SU-DHL-6 (cell line): Measurements from ENCODE around the gene EVC.

ENCODE experiments used
- H2AFZ ChIP-seq: fragments of 200-600 bp; sonication (generic); 2 replicates; pipeline ENCODE4 v1.6.1; 2014; ENCODE audit warnings: low read depth, mild to moderate bottlenecking, moderate library complexity, mixed read lengths, antibody characterized with exemption, low read length; ENCODE audit not compliant: severe bottlenecking
- H3F3A ChIP-seq: fragments of 200-600 bp; shearing (Covaris generic); 2 replicates; pipeline ENCODE4 v1.6.0; 2016; ENCODE audit warnings: antibody characterized with exemption, mild to moderate bottlenecking; ENCODE audit not compliant: insufficient read depth
- H3K27ac ChIP-seq: fragments of 200-600 bp; sonication (generic); 2 replicates; pipeline ENCODE4 v1.5.1; 2016; ENCODE audit warnings: low read depth, mild to moderate bottlenecking, low read length, moderate library complexity, mixed read lengths
- H3K27me3 ChIP-seq: fragments of 200-600 bp; sonication (generic), shearing (Covaris generic); 2 replicates; pipeline ENCODE4 v1.6.0; 2014; ENCODE audit warnings: mild to moderate bottlenecking, low read length
- H3K36me3 ChIP-seq: fragments of 200-600 bp; sonication (generic); 2 replicates; pipeline ENCODE4 v1.6.1; 2014; ENCODE audit warnings: mild to moderate bottlenecking, low read length, mixed read lengths
- H3K4me2 ChIP-seq: fragments of 300-600, 200-600 bp; shearing (Covaris generic), sonication (generic); 2 replicates; pipeline ENCODE4 v1.6.0; 2014; ENCODE audit warnings: low read length, low read depth, mild to moderate bottlenecking; ENCODE audit not compliant: poor library complexity, severe bottlenecking
- H3K4me3 ChIP-seq: fragments of 200-600 bp; sonication (generic); 2 replicates; pipeline ENCODE4 v1.5.1; 2014; ENCODE audit warnings: antibody characterized with exemption, low read length, mild to moderate bottlenecking, mixed read lengths; ENCODE audit not compliant: insufficient read depth, poor library complexity, severe bottlenecking
- H3K79me2 ChIP-seq: fragments of 200-600 bp; sonication (generic); 2 replicates; pipeline ENCODE4 v1.6.1; 2014; ENCODE audit warnings: mild to moderate bottlenecking, low read length, moderate library complexity; ENCODE audit not compliant: insufficient read depth
- H3K9ac ChIP-seq: fragments of 200-600 bp; sonication (generic); 2 replicates; pipeline ENCODE4 v1.7.0; 2014; ENCODE audit warnings: mild to moderate bottlenecking, low read length
- H3K9me2 ChIP-seq: fragments of 200-600 bp; sonication (generic); replicated peaks from 2 replicates; pipeline ENCODE4 v1.6.1; 2014; ENCODE audit warnings: low read length; ENCODE audit not compliant: insufficient read depth
- H3K9me3 ChIP-seq: fragments of 200-600 bp; sonication (generic); 2 replicates; pipeline ENCODE4 v1.6.1; 2014; ENCODE audit warnings: low read length, mixed read lengths; ENCODE audit not compliant: insufficient read depth
- H4K20me1 ChIP-seq: fragments of 200-600 bp; sonication (generic); 2 replicates; pipeline ENCODE4 v1.6.1; 2014; ENCODE audit warnings: low read depth, mild to moderate bottlenecking, antibody characterized with exemption, low read length, moderate library complexity, mixed read lengths
- CTCF ChIP-seq: fragments of 200-600 bp; sonication (generic); IDR thresholded peaks from one replicate; pipeline ENCODE4 v1.5.1; 2017; ENCODE audit warnings: antibody characterized with exemption, mild to moderate bottlenecking, low read length, moderate library complexity; ENCODE audit not compliant: insufficient read depth, poor library complexity, severe bottlenecking
- EZH2phosphoT487 ChIP-seq: fragments of 200-600 bp; sonication (generic), shearing (Covaris generic); conservative IDR thresholded peaks from 2 replicates; pipeline ENCODE4 v1.6.1; 2018; ENCODE audit warnings: mild to moderate bottlenecking, antibody characterized with exemption, low read length, moderate library complexity, mixed read lengths

EVC gene

GRCh38 chr4:5824227-5824626 is 113.2 kb downstream of the EVC start:
- no peaks in the 10 kb centered on the region for H3K79me2 ChIP-seq
- no peaks in the 10 kb centered on the region for H3K36me3 ChIP-seq
- H3K27me3 ChIP-seq = no peaks in the 10 kb centered on the region
- H3K9me3 ChIP-seq = no peaks in the 10 kb centered on the region
- H3K9ac ChIP-seq = no peak overlapping the region
- H3K27ac ChIP-seq = no peak overlapping the region
- H2AFZ ChIP-seq = no peak overlapping the region
- no peaks in the 10 kb centered on the region for H4K20me1 ChIP-seq
- no peaks in the 10 kb centered on the region for H3F3A ChIP-seq
- no peaks in the 10 kb centered on the region for H3K9me2 ChIP-seq
- H3K4me2 ChIP-seq = no peak overlapping the region
- no peak for TF ChIP-seq EZH2phosphoT487
- no peak for TF ChIP-seq CTCF
- no peak overlapping the region for H3K4me3 ChIP-seq

- no peaks in the 10 kb centered on the region for H3K27me3 ChIP-seq
- H3F3A ChIP-seq = no peaks in the 10 kb centered on the region
- TF ChIP-seq CTCF (no peak), EZH2phosphoT487 (no peak)
- H3K36me3 ChIP-seq = no peaks in the 10 kb centered on the region
- no peak overlapping the region for H3K4me2 ChIP-seq
- no peak overlapping the region for H3K4me3 ChIP-seq
- H3K27ac ChIP-seq = no peak overlapping the region
- no peaks in the 10 kb centered on the region for H3K9me3 ChIP-seq
- no peaks in the 10 kb centered on the region for H3K9me2 ChIP-seq
- no peaks in the 10 kb centered on the region for H4K20me1 ChIP-seq
- no peak overlapping the region for H3K9ac ChIP-seq
- H3K79me2 ChIP-seq = no peaks in the 10 kb centered on the region
- no peak overlapping the region for H2AFZ ChIP-seq
These were observed 113.6 kb downstream of the EVC start for GRCh38 chr4:5824635-5825034.

GRCh38 chr4:5825321-5826041 is 114.5 kb downstream of the EVC start:
- Histone ChIP-seq H3K27ac (no peak overlapping the region), H3K4me2 (no peak overlapping the region), H3K79me2 (no peaks in the 10 kb centered on the region), H4K20me1 (no peaks in the 10 kb centered on the region), H3K4me3 (no peak overlapping the region), H2AFZ (no peak overlapping the region), H3K9ac (no peak overlapping the region), H3K9me2 (no peaks in the 10 kb centered on the region), H3K27me3 (no peaks in the 10 kb centered on the region), H3F3A (no peaks in the 10 kb centered on the region), H3K36me3 (no peaks in the 10 kb centered on the region), H3K9me3 (no peaks in the 10 kb centered on the region)
- TF ChIP-seq EZH2phosphoT487 (no peak), CTCF (no peak)
